ENCODE measurements around the gene ZFPL1. TPM values are rescaled to one million over a fixed set of nuclear protein-coding genes. Genes with fewer than 3 reads are reported as not detected.

Gene ZFPL1
- total and polyA plus RNA-seq, 4 donors: 12.3 to 19.2 (median 16.3) TPM

GRCh38 chr11:65042891-65043290 lies 41.1 kb upstream of the ZFPL1 start:
- Histone ChIP-seq H3K9ac (ENCODE audit: low read depth in 1 of 2, low read length in 2 of 2) (no peak overlapping the region), H3K27ac (ENCODE audit: low read depth in 1 of 2, low read length in 2 of 2) (no peak overlapping the region), H3K9me3 (ENCODE audit: control insufficient read depth in 4 of 4, low read length in 3 of 4) (no peaks in the 10 kb centered on the region), H3K27me3 (ENCODE audit: control insufficient read depth in 4 of 4, insufficient read depth in 4 of 4, low read length in 3 of 4) (no peaks in the 10 kb centered on the region), H3K36me3 (ENCODE audit: control insufficient read depth in 4 of 4, insufficient read depth in 3 of 4, low read depth in 1 of 4, low read length in 3 of 4) (peaks cover 0 to 8% (median 4%) of the 10 kb centered on the region in 4 donors), H3K4me1 (ENCODE audit: control insufficient read depth in 4 of 4, insufficient read depth in 4 of 4, low read length in 3 of 4) (peaks cover 4 to 22% (median 12%) of the 10 kb centered on the region in 4 donors), H3K4me3 (ENCODE audit: low read depth in 1 of 3, low read length in 3 of 3) (no peak overlapping the region)
- TF ChIP-seq JUND (IDR thresholded peaks at IDR 0.05): no peak
- no peak for TF ChIP-seq FOXA1 (IDR thresholded peaks at IDR 0.05)
- no peak for TF ChIP-seq FOXA2 (IDR thresholded peaks at IDR 0.05)
- TF ChIP-seq ATF3 (IDR thresholded peaks at IDR 0.05): no peak
- no peak for TF ChIP-seq ZBTB33 (IDR thresholded peaks at IDR 0.05)
- no peak for TF ChIP-seq REST (IDR thresholded peaks at IDR 0.05)
- no peak for TF ChIP-seq SP1 (IDR thresholded peaks at IDR 0.05)
- no peak for TF ChIP-seq HNF4G (IDR thresholded peaks at IDR 0.05)
- TF ChIP-seq TAF1 (conservative IDR thresholded peaks at IDR 0.05): no peak
- TF ChIP-seq RXRA (IDR thresholded peaks at IDR 0.05): no peak
- TF ChIP-seq CTCF (IDR thresholded peaks at IDR 0.05; ENCODE audit: low read depth, low read length, missing input control): no peak
- DNase-seq (ENCODE audit: low spot score): no peak
- WGBS: 93% methylated on average over 6 of the region's 6 CpGs

- H3K4me1 ChIP-seq (ENCODE audit: control insufficient read depth in 4 of 4, insufficient read depth in 4 of 4, low read length in 3 of 4): peaks cover 4 to 22% (median 12%) of the 10 kb centered on the region in 4 donors
- TF ChIP-seq TAF1 (conservative IDR thresholded peaks at IDR 0.05): no peak
- no peak for TF ChIP-seq MAX (IDR thresholded peaks at IDR 0.05)
- no peak for TF ChIP-seq YY1 (IDR thresholded peaks at IDR 0.05)
- no peak for TF ChIP-seq ATF3 (IDR thresholded peaks at IDR 0.05)
- no peak for TF ChIP-seq HNF4A (conservative IDR thresholded peaks at IDR 0.05)
- no peak for TF ChIP-seq EGR1 (IDR thresholded peaks at IDR 0.05; ENCODE audit: low read depth in 2 of 2)
- no peak for TF ChIP-seq CTCF (IDR thresholded peaks at IDR 0.05; ENCODE audit: low read depth, low read length, missing input control)
- no peak for TF ChIP-seq FOXA1 (IDR thresholded peaks at IDR 0.05)
- no peak for TF ChIP-seq REST (IDR thresholded peaks at IDR 0.05)
- TF ChIP-seq JUND (IDR thresholded peaks at IDR 0.05): no peak
- TF ChIP-seq RXRA (IDR thresholded peaks at IDR 0.05): no peak
- no peak for TF ChIP-seq RAD21 (IDR thresholded peaks at IDR 0.05)
- no peak for TF ChIP-seq SP1 (IDR thresholded peaks at IDR 0.05)
These were observed 40.0 kb upstream of the ZFPL1 start for GRCh38 chr11:65043881-65044501.

More at GRCh38 chr11:65043881-65044501, 40.0 kb upstream of the ZFPL1 start:
- Histone ChIP-seq H3K36me3 (ENCODE audit: control insufficient read depth in 4 of 4, insufficient read depth in 3 of 4, low read depth in 1 of 4, low read length in 3 of 4) (peaks cover 0 to 5% (median 2%) of the 10 kb centered on the region in 4 donors), H3K9ac (ENCODE audit: low read depth in 1 of 2, low read length in 2 of 2) (no peak overlapping the region), H3K27ac (ENCODE audit: low read depth in 1 of 2, low read length in 2 of 2) (no peak overlapping the region), H3K27me3 (ENCODE audit: control insufficient read depth in 4 of 4, insufficient read depth in 4 of 4, low read length in 3 of 4) (no peaks in the 10 kb centered on the region), H3K4me3 (ENCODE audit: low read depth in 1 of 3, low read length in 3 of 3) (no peak overlapping the region), H3K9me3 (ENCODE audit: control insufficient read depth in 4 of 4, low read length in 3 of 4) (no peaks in the 10 kb centered on the region)
- WGBS: 91% methylated on average over 23 of the region's 23 CpGs
- DNase-seq (ENCODE audit: low spot score): no peak
